Right lung (tissue), 5 donors: ENCODE results near the gene RSU1. TPM values are rescaled to one million over a fixed set of nuclear protein-coding genes. Genes with fewer than 3 reads are reported as not detected.
"Not testable (repeated sequence)": the region's sequence is repeated elsewhere in the genome, so short reads cannot be mapped to it uniquely, and the experiment has no call there.

ENCODE experiments used
- DNase-seq, 2 donors: peaks; one replicate each; pipeline ENCODE4 v3.0.0-alpha.2; 2013
- polyA plus RNA-seq, 5 donors: library from polyadenylated mRNA; unstranded; fragments of 120-200 nt; gene quantifications; one replicate each; pipeline versions ENCODE4 v1.2.1 to v1.2.3, GENCODE V29; 2013; ENCODE audit warnings: inconsistent platforms in 1 of 5, low replicate concordance in 1 of 5; ENCODE audit not compliant: insufficient read length in 5 of 5, insufficient read depth in 1 of 5

The RSU1 gene
- polyA plus RNA-seq, 5 donors: 76.5 to 126 (median 94.0) TPM

DNA sequence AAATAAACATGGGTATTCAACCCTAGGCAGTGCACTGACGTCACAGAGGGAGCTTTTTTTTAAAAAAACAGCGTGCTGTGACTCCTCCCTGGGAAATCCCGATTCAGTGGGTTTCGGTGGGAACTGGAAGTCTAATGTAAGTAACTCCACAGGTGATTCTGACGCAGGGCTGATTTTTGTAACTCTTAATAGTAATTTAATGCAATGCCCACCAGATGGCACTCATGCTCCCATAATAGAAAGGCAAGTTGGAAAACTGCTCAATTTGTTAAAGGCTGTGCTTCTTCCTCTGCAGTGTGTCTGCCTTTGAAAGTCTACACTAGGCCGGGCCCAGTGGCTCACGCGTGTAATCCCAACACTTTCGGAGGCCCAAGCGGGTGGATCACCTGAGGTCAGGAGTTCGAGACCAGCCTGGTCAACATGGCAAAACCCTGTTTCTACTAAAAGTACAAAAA is 10.9 kb upstream of the RSU1 start:
- DNase-seq: peak in 1 of 2 donors; percentile 70

DNA sequence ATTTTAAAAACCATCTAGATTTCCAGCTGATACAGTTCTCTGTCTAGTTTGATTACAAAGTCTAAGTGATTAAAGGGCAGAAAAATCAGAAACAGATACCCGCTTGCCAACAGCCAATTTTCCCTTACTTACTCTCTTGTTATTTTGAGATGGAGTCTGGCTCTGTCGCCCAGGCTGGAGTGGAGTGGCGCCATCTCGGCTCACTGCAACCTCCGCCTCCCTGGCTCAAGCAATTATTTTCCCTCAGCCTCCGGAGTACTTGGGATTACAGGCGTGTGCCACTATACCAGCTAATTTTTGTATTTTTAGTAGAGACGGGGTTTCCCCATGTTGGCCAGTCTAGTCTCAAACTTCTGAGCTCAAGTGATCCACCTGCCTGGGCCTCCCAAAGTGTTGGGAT is 10.2 kb upstream of the RSU1 start:
- not testable (repeated sequence) for DNase-seq

DNA sequence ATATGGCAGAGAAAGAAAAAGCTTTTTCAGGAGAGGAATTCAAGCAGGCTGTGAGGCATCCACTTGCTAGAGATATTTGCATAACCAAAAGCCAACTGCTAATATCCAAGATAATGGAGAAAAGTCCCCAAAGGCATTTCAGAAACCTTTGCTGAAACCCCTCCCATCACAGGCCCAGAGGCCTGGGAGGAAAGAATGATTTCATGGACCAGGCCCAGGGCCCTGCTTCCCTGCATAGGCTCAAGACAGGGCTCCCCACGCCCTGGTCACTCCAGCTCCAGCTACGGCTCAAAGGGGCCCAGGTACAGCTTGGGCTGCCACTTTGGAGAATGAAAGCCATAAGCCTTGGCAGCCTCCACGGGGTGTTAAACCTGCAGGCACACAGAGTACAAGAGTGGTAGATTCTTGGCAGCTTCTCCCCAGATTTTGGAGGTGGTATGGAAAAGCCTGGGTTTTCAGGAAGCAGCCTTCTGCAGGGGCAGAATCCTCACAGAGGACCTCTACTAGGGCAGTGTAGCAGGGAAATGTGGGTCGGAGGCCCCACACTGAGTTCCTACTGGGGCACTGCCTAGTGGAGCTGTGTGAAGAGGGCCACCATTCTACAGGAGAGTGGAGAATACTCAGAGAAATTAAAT is 5.6 kb upstream of the RSU1 start:
- no peak for DNase-seq

DNA sequence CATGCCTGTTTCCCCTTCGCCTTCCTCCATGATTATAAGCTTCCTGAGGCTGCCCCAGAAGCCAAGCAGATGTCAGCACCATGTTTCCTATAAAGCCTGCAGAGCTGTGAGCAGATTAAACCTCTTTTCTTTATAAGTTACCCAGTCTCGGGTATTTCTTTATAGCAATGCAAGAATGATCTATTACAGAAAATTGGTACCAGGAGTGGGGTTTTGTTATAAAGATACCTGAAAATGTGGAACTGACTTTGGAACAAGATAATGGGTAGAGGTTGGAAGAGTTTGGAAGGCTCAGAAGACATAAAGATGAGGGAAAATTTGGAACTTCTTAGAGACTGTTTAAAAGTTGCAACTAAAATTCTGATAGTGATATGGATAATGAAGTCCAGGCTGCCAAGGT is 4.8 kb upstream of the RSU1 start:
- DNase-seq: no peak

DNA sequence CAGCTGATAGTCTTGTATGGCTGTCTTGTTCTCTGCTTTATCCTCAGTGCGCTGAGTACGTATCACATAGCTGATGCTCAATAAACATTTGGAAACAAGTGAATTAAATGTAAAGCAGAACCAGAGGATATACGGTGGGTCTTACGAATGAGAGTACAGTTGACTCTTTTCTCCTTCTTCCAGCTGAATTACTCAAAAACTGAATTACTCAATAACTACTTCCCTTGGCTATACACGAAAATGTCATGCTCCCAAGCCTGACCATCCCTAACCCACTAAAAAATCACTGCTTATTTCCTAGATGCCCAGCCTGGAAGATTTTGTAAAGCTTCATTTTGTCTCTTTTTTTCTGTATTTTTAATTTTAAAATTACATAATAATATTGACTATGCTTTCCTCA is 3.2 kb upstream of the RSU1 start:
- DNase-seq: no peak

DNA sequence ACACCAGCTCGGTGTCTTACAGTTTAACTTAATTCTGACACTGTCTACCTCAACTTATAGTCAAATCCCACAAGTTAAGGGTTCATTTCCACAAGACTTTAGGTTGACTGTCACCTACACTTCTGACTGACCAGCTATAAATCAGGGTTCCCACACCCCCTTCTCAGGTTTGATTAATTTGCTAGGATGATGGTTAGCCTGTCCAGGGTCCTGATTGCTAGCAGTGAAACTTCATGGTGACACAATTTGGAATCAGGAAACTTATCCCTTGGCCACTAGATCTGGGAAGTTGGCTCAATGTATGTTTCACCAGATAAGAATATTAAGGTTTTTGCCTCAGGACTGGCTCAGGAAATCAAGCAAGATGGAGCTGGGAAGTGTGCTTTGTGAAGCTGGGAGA is 2.8 kb upstream of the RSU1 start:
- no peak for DNase-seq

DNA sequence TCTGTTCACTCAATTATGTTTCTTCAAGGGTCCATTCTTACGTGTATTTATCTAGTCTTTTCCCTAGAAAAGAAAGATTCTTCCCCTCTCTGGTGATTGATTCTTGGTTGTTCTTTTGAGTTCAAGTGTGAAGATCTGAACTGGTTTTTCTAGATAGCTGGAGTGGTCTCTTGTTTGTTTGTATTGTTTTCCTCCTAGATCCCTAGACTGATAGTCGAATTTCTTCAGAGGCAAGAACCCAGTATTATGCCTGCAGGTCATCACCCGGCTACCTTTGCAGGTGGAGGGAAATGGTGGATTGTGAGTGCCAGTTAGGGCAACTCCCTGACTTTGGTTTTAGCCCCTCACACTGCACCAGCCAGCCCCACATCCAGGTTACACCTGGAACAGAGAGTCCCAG is 2.2 kb upstream of the RSU1 start:
- no peak for DNase-seq

DNA sequence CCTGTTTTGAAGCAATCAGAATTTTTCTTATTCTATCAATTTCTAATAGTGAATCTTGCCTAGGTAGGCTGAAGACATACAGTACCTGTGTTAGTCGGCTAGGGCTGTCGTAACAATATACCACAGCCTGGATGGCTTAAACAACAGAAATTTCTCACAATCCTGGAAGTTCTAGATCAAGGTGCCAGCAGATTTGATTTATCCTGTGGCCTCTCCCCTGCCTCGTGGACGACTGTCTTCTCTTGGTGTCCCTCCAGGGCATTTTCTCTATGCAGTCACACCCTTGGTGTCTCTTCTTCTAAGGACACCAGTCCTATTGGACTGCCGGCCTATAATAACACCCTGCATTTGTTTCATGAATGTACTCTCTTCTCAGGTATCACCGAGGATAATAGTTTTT is 1.8 kb upstream of the RSU1 start:
- DNase-seq: no peak

DNA sequence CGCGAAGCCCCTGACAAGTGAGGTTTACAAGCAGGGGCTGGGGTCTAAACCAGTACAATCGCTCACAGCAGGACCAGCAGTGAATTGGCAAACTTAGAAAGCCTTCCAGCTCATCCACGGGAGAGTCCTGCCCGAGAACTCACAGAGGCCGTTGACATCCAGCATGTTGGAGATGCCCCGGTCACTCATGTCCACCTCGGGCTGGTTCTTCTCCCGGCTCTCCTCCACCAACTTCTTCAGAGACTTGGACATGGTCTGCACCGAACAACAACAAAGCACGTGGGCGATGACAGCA is 447 bp downstream of the RSU1 start:
- DNase-seq: no peak

DNA sequence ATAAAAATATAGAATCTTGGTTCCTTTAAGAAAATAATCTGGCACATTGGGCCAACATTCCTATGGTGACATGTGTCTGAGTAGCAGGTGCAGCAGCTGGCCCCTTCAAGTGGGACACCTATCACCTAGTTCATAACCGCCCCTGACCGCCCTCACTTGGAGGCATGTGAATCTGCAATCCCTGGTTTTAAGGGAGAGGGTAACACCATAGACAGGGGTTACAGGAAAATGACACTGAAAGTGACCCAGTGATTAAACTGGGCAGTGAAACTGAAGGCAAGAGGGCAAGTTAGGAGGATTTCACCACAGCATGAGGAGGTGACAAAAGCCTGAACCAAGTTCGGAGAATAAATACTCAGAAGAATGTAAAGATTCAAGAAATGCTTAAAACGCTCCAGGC is 1.1 kb downstream of the RSU1 start:
- DNase-seq: no peak

DNA sequence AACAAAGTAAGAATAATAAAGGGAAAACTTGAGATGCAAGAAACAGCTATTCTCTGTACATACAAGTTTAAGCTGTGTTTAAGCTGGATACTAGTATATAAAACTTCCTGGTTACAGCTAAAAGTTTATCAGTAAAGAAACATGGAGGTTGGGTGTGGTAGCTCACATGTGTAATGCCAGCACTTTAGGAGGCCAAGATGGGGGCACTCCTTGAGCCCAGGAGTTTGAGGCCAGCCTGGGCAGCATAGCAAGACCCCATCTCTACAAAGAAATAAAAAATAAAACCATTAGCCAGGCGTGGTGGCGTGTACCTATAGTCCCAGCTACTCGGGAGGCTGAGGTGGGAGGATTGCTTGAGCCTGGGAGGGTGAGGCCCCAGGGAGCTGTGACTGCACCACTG is 3.2 kb downstream of the RSU1 start:
- no peak for DNase-seq

DNA sequence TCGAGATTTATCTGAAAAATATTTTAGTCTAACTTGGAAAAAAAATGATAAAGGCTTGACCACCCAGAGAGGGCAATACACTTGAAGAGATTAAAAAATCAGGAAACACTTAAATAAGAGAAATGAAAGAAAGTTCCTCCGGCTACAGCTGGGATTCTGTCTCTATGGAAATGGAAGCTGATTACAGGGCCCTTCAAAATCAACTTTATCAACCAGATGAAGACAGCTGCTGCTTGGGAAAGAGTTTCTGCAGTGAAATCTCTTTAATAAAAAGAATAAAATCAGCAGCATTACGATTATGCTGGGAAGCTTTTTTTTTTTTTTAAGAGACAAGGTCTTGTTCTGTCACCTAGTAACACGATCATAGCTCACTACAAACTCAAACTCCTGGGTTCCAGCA is 4.5 kb downstream of the RSU1 start:
- peak; percentile 49 to 52 for DNase-seq

DNA sequence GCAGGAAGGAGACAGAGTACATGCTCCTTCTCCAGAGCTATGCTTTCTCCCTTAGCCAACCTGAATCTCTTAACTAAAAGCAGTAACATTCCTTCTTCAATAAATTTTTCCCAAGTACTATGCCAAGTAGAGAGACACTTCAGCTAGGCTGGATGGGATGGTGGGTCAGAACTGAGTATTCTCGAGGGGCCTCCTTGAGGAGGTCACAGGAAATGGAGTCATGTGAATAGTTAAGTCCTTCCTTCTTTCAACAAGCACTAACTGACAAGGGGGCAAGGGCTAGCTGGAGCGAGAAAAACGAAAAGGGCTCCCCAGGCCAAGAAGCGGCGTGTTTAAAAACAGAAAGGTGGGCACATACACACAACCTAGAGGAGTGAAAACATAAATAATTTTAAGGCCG is 5.5 kb downstream of the RSU1 start:
- DNase-seq: no peak

DNA sequence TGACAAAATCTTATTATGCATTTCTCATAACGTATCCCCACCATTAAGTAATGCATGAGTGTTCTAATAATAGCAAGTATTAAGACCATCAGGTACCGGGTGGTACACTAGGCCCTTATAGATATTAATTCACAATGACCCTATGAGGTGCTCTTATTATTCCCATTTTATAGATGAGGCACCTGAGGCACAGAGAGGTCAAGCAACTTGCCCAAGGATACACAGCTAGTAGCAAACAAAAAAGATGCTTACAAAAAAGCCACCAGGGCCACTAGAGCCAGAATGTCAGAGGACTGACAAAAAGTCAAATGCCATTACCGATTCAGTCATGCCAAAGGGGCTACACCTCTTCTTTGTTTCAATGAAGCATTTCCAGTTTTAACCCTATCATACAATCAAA is 5.9 kb downstream of the RSU1 start:
- no peak for DNase-seq

DNA sequence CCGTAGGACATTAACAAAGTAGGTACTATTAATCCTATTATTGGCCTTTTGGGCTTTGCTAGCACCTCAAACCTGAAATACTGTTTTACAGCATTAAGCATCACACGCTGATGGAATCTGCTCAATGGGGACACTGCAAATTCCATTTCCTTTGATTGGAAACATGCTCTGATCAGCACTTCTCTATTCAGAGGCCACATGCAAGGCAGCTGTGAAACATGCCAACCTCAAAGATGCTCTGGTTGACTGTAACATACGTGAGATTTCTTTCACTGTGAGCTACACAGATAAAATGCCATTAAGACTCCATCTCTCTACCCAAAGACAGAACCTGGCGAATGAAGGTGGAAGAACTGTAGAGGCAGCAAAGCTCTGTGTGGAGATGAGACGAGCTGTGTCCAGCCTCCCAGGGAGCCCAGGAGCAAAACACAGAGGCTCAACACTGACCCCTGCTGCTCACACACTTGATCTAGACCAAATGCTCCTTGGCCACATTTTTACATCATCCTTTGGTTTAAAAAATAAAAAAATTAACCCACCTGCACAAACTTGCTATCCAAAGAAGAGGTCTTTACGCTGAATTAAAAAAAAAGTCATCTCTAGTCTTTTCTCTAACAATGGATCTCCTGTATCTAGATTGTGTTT is 8.0 kb downstream of the RSU1 start:
- DNase-seq: no peak

DNA sequence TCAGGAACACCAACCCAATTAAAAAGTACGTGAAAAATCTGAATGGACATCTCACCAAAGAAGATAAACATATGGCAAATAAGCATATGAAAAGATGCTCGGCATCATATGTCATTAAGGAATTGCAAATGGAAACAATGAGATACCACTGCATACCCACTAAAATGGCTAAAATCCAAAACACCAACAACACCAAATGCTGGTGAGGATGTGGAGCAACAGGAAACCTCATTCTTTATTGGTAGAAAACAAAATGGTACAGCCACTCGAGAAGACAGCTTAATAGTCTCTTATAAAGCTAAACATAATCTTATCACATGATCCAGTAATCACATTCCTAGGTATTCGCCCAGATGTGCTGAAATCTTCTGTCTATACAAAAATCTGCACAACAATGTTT is 13.1 kb downstream of the RSU1 start:
- no peak for DNase-seq

DNA sequence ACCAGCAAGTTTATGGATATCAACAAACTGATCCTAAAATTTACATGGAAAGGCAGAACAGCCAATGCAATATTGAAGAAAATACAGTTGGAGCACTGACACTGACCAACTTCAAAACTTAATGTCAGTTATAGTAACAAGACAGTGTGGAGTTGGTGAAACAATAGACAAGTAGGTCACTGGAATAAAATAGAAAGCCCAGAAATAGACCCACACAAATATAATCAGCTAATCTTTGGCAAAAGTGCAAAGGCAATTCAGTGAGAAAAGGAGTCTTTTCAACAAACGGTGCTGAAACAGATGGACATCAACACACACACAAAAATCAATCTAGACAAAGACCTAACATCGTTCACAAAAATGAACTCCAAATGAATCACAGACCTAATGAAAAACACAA is 13.8 kb downstream of the RSU1 start:
- DNase-seq: no peak

DNA sequence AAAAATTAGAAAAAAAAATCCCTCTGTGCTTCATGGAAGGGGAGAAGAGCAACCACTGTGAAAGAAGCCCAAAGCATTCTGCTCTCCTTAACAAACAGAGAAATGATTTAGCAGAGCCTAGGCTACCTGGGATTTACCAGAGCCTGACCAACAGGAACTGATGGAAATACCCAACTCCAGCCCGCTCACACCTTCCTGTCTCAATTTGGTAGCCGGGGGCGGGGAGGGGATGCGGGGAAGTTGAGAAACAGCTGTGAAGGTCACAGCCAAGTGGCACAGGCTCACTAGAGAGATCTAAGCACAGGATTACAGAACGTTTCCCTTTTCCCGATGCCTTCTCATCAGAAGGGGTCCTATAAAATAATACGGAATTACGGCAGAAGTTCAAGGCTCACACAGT is 17.6 kb downstream of the RSU1 start:
- DNase-seq: no peak

DNA sequence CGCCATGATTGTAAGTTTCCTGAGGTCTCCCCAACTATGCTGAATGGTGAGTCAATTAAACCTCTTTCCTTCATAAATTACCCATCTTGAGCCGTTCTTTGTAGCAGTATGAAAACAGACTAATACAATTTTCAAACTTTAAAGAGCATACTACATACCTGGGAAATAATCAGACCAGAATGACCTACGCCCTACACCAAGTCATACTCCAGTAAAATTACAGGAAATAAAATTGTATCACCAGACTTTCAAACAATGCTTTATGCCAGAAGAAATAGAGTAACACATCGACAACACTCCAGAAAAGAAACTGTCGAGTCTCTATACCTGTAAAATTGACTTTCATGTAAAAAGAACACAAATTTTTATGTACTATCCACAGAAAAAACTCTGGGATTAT is 18.7 kb downstream of the RSU1 start:
- no peak for DNase-seq

DNA sequence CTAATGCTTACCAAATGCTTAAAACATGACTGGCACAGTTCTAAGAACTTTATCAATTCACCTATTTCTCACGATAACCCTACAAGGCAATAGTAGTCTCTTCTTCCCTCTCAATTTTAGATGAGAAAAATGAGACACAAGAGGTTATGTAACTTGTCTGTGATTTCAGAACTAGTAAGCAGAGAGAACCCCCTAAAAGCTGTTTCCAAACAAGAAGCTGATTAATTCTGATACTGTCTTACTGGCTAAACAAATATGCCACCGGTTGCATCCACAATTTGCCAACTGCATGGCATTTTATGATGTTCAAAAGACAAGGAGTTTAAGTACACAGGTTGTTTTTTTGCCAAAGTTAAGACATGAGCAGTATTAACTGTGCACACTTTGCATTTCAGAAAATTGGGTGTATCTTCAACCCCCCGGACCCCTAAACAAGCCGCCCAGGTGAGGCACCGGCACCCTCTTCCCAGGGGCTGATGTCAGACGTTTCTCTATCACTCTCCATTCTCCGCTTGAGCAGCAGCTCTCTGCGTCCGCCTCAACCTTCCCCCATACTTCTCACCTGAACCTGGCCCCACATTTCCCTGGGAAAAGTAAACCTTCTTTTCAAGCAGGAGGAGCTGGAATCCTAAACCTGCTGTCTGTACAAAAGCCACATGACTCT is 21.7 kb downstream of the RSU1 start:
- DNase-seq: no peak

DNA sequence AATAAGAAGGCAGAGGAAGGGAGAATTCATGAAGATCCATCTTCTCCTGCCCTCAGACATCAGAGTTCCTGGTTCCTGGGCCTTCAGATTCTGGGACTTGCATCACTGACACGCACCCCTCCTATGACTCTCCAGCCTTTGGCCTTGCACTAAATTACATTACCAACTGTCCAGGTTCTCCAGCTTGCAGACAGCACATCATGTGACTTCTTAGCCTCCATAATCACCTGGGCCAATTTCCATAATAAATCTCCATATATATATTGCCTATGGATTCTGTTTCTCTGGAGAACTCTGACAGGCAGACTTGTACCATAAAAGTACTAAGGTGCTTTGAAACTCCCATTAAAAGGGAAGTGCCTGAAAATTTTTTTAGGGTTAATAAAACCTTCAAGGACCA is 23.2 kb downstream of the RSU1 start:
- DNase-seq: no peak

DNA sequence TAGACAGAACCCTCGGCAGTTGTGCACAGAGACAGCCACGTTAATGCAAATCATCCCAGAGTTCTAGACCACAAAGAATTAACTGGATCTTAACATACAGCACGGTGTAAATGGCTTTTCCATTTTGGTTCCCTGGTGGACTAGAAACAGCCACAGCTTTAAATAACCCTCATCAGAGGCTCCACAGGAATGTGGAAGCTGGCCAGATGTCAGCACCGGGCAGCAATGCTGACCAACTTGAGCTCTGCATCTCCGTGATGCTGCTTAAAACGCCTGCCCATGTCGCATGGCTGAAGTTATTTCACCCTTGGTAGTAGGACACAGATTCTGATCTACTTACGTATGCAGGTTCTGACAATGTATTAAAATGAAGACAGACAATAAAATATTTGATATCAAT is 24.5 kb downstream of the RSU1 start:
- no peak for DNase-seq

DNA sequence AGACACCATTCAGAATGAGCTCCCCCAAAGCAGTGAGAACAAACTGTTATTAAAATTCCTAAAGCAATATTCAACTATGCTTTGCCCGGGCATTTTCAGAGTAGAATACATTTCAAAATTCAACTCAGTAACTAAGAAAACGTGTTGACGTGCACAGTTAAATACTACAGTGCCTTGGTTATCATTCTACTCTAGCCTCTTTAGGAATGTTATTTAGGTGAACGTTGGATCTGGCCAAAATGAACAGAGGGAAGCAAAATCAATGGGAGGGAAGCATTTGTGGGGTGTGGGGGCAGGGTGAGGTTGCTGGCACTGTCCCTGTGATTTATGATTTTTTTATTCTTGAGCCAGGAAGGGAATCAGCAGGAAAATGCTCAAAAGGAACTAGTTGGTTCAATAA is 27.5 kb downstream of the RSU1 start:
- no peak for DNase-seq

DNA sequence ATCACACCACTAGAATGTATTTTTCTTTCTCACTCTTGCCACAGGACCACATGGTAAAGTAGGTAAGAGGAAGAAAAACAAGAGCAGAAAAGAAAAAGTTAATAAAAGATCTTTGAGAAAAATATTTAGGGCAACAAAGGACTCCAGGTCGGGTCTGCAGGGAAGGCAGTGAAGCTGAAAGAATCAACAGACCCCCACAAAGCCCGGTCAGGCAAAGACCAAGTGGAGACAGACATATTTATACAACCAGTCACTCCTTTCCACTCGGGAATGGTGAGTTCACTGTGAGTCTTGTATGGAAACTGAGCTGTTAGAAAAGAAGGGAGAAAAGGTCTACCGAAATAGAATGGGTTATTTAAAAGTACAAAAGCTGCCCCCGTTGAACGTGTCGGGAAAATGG is 28.0 kb downstream of the RSU1 start:
- DNase-seq: no peak
